Pancreas (tissue), 10 donors: ENCODE measurements around the gene ORM1. TPM values are rescaled to one million over a fixed set of nuclear protein-coding genes. Genes with fewer than 3 reads are reported as not detected.

Experiments
- ATAC-seq, 4 donors: fragments of 200-7000 bp; cut with Tn5 transposase; one replicate each; pipeline versions ENCODE4 v1.8.0 to v1.9.1; 2020; ENCODE audit warnings: mild to moderate bottlenecking in 4 of 4, moderate library complexity in 4 of 4
- DNase-seq, 6 donors: peaks; one replicate each; pipeline ENCODE4 v3.0.0-alpha.2; 2020
- FAIRE-seq: peaks from 2 replicates; lab custom pipeline; 2012; peaks lifted over from hg19 to GRCh38; lab: Jason Lieb, UNC
- H3K27ac ChIP-seq, 4 donors: fragments of 200-600 bp; sonication (generic); 1 replicate in 3 of 4; 2 replicates in 1 of 4; pipeline versions ENCODE4 v1.5.0 to v1.8.0; 2020
- H3K27me3 ChIP-seq, 4 donors: fragments of 200-600 bp; one replicate each; pipeline ENCODE4 v1.8.0; 2021
- H3K36me3 ChIP-seq, 3 donors: fragments of 200-600 bp; sonication (generic) in 1 of 3; one replicate each; pipeline versions ENCODE4 v1.5.0 to v1.8.0; 2020 to 2021
- H3K4me1 ChIP-seq, 3 donors: fragments of 200-600 bp; one replicate each; pipeline ENCODE4 v1.8.0; 2021
- H3K4me3 ChIP-seq, 4 donors: fragments of 200-600 bp; sonication (generic) in 2 of 4; one replicate each; pipeline versions ENCODE4 v1.5.0 to v1.8.0; 2020 to 2021
- H3K9me3 ChIP-seq, 4 donors: fragments of 200-600 bp; one replicate each; pipeline ENCODE4 v1.8.0; 2021
- WGBS, 2 donors: extraction: QIAGEN DNeasy Blood & Tissue Kit; methylation state at CpG; one replicate each; pipeline ENCODE4 v1.1.7; 2013; 5-methylcytosine and 5-hydroxymethylcytosine counted together
- intact Hi-C, 3 donors: fragments of 100-400 bp; cut with DNase I; formaldehyde crosslinking; loops; one replicate each; pipeline versions ENCODE4 v1.11.1 to v1.14.2; 2022
- polyA plus RNA-seq, 2 donors: library from polyadenylated mRNA; stranded (reverse); fragments of 200-250 nt; gene quantifications; one replicate each; pipeline ENCODE4 v1.2.3, GENCODE V29; 2013
- total RNA-seq, 6 donors: library from RNA; stranded (reverse); fragmentation: NEBNext Ultra II Directional in 4 of 6; extraction: Animal tissue kit (Norgen Biotek cat#: 25700) in 4 of 6; gene quantifications; one replicate each; pipeline versions ENCODE4 v1.2.1 to v1.2.4, GENCODE V29; 2021 to 2023
- TF ChIP-seq, protein P1 (sequence below), 4 donors: fragments of 200-600 bp; sonication (generic) in 3 of 4; IDR thresholded peaks; one replicate each; pipeline versions ENCODE4 v1.5.0 to v1.8.0; 2021; ENCODE audit warnings: antibody characterized with exemption in 4 of 4
- donor health status: healthy with polysubstance abuse.
- donor health status: DM: no; HTN: no; CAD: no; lungs with moderate emphysema.
- donor health status: DM: no; HTN: no; CAD: no.
- donor health status: control.
- donor health status: control.
- donor health status: Bipolar disorder and iron deficiency.
- donor health status: DM: yes; HTN: yes; CAD: no.
- donor health status: DM: no; HTN: no; CAD: no.
- donor health status: DM: no; HTN: no; CAD: no.
- donor health status: DM: yes; HTN: yes; CAD: no.

Gene ORM1
- total and polyA plus RNA-seq, 8 donors, result 0.38 to 10.2 (median 0.92) TPM; not detected in 3

GRCh38 chr9:114286146-114286679 is 36.7 kb upstream of the ORM1 start:
- Histone ChIP-seq H3K36me3 (no peaks in the 10 kb centered on the region), H3K27me3 (no peaks in the 10 kb centered on the region), H3K9me3 (no peaks in the 10 kb centered on the region), H3K27ac (no peak overlapping the region), H3K4me3 (no peak overlapping the region), H3K4me1 (no peaks in the 10 kb centered on the region)
- DNase-seq (peak in 2 of 6 donors; percentile 3 to 15), FAIRE-seq (no peak), ATAC-seq (no peak)
- TF ChIP-seq, protein P1, sequence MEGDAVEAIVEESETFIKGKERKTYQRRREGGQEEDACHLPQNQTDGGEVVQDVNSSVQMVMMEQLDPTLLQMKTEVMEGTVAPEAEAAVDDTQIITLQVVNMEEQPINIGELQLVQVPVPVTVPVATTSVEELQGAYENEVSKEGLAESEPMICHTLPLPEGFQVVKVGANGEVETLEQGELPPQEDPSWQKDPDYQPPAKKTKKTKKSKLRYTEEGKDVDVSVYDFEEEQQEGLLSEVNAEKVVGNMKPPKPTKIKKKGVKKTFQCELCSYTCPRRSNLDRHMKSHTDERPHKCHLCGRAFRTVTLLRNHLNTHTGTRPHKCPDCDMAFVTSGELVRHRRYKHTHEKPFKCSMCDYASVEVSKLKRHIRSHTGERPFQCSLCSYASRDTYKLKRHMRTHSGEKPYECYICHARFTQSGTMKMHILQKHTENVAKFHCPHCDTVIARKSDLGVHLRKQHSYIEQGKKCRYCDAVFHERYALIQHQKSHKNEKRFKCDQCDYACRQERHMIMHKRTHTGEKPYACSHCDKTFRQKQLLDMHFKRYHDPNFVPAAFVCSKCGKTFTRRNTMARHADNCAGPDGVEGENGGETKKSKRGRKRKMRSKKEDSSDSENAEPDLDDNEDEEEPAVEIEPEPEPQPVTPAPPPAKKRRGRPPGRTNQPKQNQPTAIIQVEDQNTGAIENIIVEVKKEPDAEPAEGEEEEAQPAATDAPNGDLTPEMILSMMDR (IDR thresholded peaks at IDR 0.05), result no peak
- 85 to 89% methylated on average over 10 of the region's 10 CpGs for WGBS, 2 donors
- intact Hi-C loops, result loop anchor here in 2 of 3 donors (5.0 kb wide), 1 partner anchor 179 kb away; no protein-coding TSS in a partner anchor

- Histone ChIP-seq H3K36me3 (peaks cover 0 to under 1% (median 0%) of the 10 kb centered on the region in 3 donors), H3K9me3 (no peaks in the 10 kb centered on the region), H3K27ac (no peak overlapping the region), H3K27me3 (no peaks in the 10 kb centered on the region), H3K4me3 (no peak overlapping the region), H3K4me1 (no peaks in the 10 kb centered on the region)
- TF ChIP-seq, protein P1 (IDR thresholded peaks at IDR 0.05), result no peak
- ATAC-seq (no peak), DNase-seq (peak in 3 of 6 donors; percentile 7 to 55 (median 12)), FAIRE-seq (no peak)
- intact Hi-C loops, result loop anchor here in 2 of 3 donors (5.0 kb wide), 1 partner anchor 180 kb away; no protein-coding TSS in a partner anchor
- WGBS, 2 donors, result 89 to 90% methylated on average over 16 of the region's 16 CpGs
Observed at GRCh38 chr9:114287001-114287762, 35.7 kb upstream of the ORM1 start.

- H3K36me3 ChIP-seq, result peaks cover 0 to 7% (median 0%) of the 10 kb centered on the region in 3 donors
- intact Hi-C loops, result loop anchor here in 2 of 3 donors (5.0 kb wide), 1 partner anchor 180 kb away; no protein-coding TSS in a partner anchor
- H3K9me3 ChIP-seq, result no peaks in the 10 kb centered on the region
- H3K4me1 ChIP-seq, result no peaks in the 10 kb centered on the region
- DNase-seq (peak in 3 of 6 donors; percentile 8 to 47 (median 42)), ATAC-seq (no peak), FAIRE-seq (no peak)
- TF ChIP-seq, protein P1 (IDR thresholded peaks at IDR 0.05), result no peak
- H3K27me3 ChIP-seq, result no peaks in the 10 kb centered on the region
- WGBS, 2 donors, result 87 to 90% methylated on average over 15 of the region's 15 CpGs
- no peak overlapping the region for H3K27ac ChIP-seq
- H3K4me3 ChIP-seq, result no peak overlapping the region
Observed at GRCh38 chr9:114287763-114288192, 35.1 kb upstream of the ORM1 start.

GRCh38 chr9:114288193-114289091 is 34.5 kb upstream of the ORM1 start:
- peaks cover 0 to 10% (median 0%) of the 10 kb centered on the region in 3 donors for H3K36me3 ChIP-seq
- intact Hi-C loops, result loop anchor here in 2 of 3 donors (5.0 kb wide), 1 partner anchor 181 kb away; no protein-coding TSS in a partner anchor
- no peak for FAIRE-seq
- 78 to 79% methylated on average over 23 of the region's 23 CpGs for WGBS, 2 donors
- no peaks in the 10 kb centered on the region for H3K4me1 ChIP-seq
- DNase-seq, result peak in 4 of 6 donors; percentile 6 to 62 (median 38)
- peak in 2 of 4 donors; percentile 30 to 67 for ATAC-seq
- H3K27ac ChIP-seq, result peak overlapping the region in 1 of 4 donors; percentile 4
- H3K4me3 ChIP-seq, result no peak overlapping the region
- H3K27me3 ChIP-seq, result no peaks in the 10 kb centered on the region
- no peaks in the 10 kb centered on the region for H3K9me3 ChIP-seq
- TF ChIP-seq, protein P1 (IDR thresholded peaks at IDR 0.05), result no peak
